Activated CD4-positive, CD25-positive, alpha-beta regulatory T cell treated with anti-CD3 and anti-CD28 coated beads, Interleukin-2, amount 50 U/mL, for 24 hours (primary cell): ENCODE measurements around the gene SYT8.
A peak's percentile ranks its signal among the peaks of the same experiment; 100 is the strongest.

Experiments
- ATAC-seq, 2 donors: fragments of 150-1000 bp; cut with Tn5 transposase; one replicate each; pipeline ENCODE4 v1.10.0; 2021; ENCODE audit warnings: mild to moderate bottlenecking in 1 of 2, moderate library complexity in 1 of 2

SYT8 gene

GRCh38 chr11:1832920-1833295 is 1.9 kb upstream of the SYT8 start:
- ATAC-seq: no peak

GRCh38 chr11:1834062-1834610 is 654 bp upstream of the SYT8 start:
- no peak for ATAC-seq

GRCh38 chr11:1835671-1836010 is 851 bp downstream of the SYT8 start:
- ATAC-seq: no peak

GRCh38 chr11:1836011-1836945 is 1.5 kb downstream of the SYT8 start:
- ATAC-seq: no peak

- peak; percentile 82 to 89 for ATAC-seq
Observed at GRCh38 chr11:1837171-1838076, 2.6 kb downstream of the SYT8 start.

GRCh38 chr11:1838077-1838425 is 3.3 kb downstream of the SYT8 start:
- ATAC-seq: no peak

GRCh38 chr11:1838426-1839144 is 3.8 kb downstream of the SYT8 start, which contains the start of gene TNNI2:
TSS of gene TNNI2 (plus strand) at chr11:1838981. CDS start at chr11:1839697, 716 bp downstream.
- ATAC-seq: no peak

- no peak for ATAC-seq
Observed at GRCh38 chr11:1839204-1839923, 4.6 kb downstream of the SYT8 start.

- no peak for ATAC-seq
Observed at GRCh38 chr11:1839924-1840779, 5.4 kb downstream of the SYT8 start.

- ATAC-seq: no peak
Observed at GRCh38 chr11:1840780-1841480, 6.1 kb downstream of the SYT8 start.

- ATAC-seq: no peak
Observed at GRCh38 chr11:1841511-1842148, 6.8 kb downstream of the SYT8 start.

- no peak for ATAC-seq
Observed at GRCh38 chr11:1842149-1843097, 7.6 kb downstream of the SYT8 start.

GRCh38 chr11:1843098-1843473 is 8.3 kb downstream of the SYT8 start:
- no peak for ATAC-seq

- ATAC-seq: no peak
Observed at GRCh38 chr11:1843796-1844195, 9.0 kb downstream of the SYT8 start.

GRCh38 chr11:1844221-1845094 is 9.7 kb downstream of the SYT8 start:
- ATAC-seq: peak; percentile 54 to 68

GRCh38 chr11:1845095-1845429 is 10.3 kb downstream of the SYT8 start:
- ATAC-seq: no peak

- peak; percentile 66 to 79 for ATAC-seq
Observed at GRCh38 chr11:1845561-1846452, 11.0 kb downstream of the SYT8 start.
